Trophoblast cell (in vitro differentiated cells and primary cell): Measurements from ENCODE around the gene CABCOCO1.

Source experiments
- DNase-seq, 2 donors: peaks; one replicate each; pipeline ENCODE4 v3.0.0-alpha.2; 2016
- H2AFZ ChIP-seq: 2 replicates; pipeline ENCODE4 v1.6.1; 2013; ENCODE audit warnings: low read length, moderate library complexity, mild to moderate bottlenecking; ENCODE audit not compliant: insufficient read depth, poor library complexity
- H2AK5ac ChIP-seq: 2 replicates; pipeline ENCODE4 v1.6.1; 2013; ENCODE audit warnings: mild to moderate bottlenecking, low read length
- H2BK120ac ChIP-seq: 2 replicates; pipeline ENCODE4 v1.6.1; 2013; ENCODE audit warnings: low read length, mild to moderate bottlenecking, moderate library complexity; ENCODE audit not compliant: insufficient read depth, poor library complexity
- H2BK12ac ChIP-seq: 2 replicates; pipeline ENCODE4 v1.6.1; 2013; ENCODE audit warnings: mild to moderate bottlenecking, low read length, moderate library complexity
- H2BK5ac ChIP-seq: 2 replicates; pipeline ENCODE4 v1.6.1; 2013; ENCODE audit warnings: low read length, low read depth, moderate library complexity, mild to moderate bottlenecking; ENCODE audit not compliant: poor library complexity
- H3K14ac ChIP-seq: 2 replicates; pipeline ENCODE4 v1.6.1; 2013; ENCODE audit warnings: mild to moderate bottlenecking, low read length
- H3K18ac ChIP-seq: 2 replicates; pipeline ENCODE4 v1.6.1; 2013; ENCODE audit warnings: mild to moderate bottlenecking, low read length
- H3K23ac ChIP-seq: 2 replicates; pipeline ENCODE4 v1.6.1; 2013; ENCODE audit warnings: low read length
- H3K27ac ChIP-seq: 2 replicates; pipeline ENCODE4 v1.5.1; 2013; ENCODE audit warnings: low read depth, mild to moderate bottlenecking, inconsistent platforms, low read length, moderate library complexity
- H3K27me3 ChIP-seq: 2 replicates; pipeline ENCODE4 v1.6.1; 2013; ENCODE audit warnings: inconsistent platforms, mild to moderate bottlenecking, low read length, moderate library complexity; ENCODE audit not compliant: insufficient read depth
- H3K36me3 ChIP-seq, 2 experiments: 1 replicate in 1 of 2; 2 replicates in 1 of 2; pipeline ENCODE4 v1.6.1; 2013; ENCODE audit warnings: low read length in 2 of 2, mild to moderate bottlenecking in 2 of 2, moderate library complexity in 1 of 2; ENCODE audit not compliant: insufficient read depth in 2 of 2, control insufficient read depth in 1 of 2
- H3K4ac ChIP-seq: 2 replicates; pipeline ENCODE4 v1.6.1; 2013; ENCODE audit warnings: low read depth, mild to moderate bottlenecking, low read length, moderate library complexity
- H3K4me1 ChIP-seq, 2 experiments: 1 replicate in 1 of 2; 2 replicates in 1 of 2; pipeline ENCODE4 v1.6.1; 2013; ENCODE audit warnings: low read length in 2 of 2, mild to moderate bottlenecking in 2 of 2, moderate library complexity in 1 of 2; ENCODE audit not compliant: insufficient read depth in 2 of 2, control insufficient read depth in 1 of 2
- H3K4me2 ChIP-seq: 2 replicates; pipeline ENCODE4 v1.6.1; 2013; ENCODE audit warnings: inconsistent platforms, mild to moderate bottlenecking, low read length, moderate library complexity
- H3K4me3 ChIP-seq: 2 replicates; pipeline ENCODE4 v1.5.1; 2013; ENCODE audit warnings: mild to moderate bottlenecking, low read depth, low read length, inconsistent platforms
- H3K79me1 ChIP-seq: one replicate; pipeline ENCODE4 v1.6.1; 2013; ENCODE audit warnings: low read length
- H3K79me2 ChIP-seq: 2 replicates; pipeline ENCODE4 v1.6.1; 2013; ENCODE audit warnings: low read length, mild to moderate bottlenecking; ENCODE audit not compliant: control insufficient read depth, insufficient read depth, poor library complexity
- H3K9ac ChIP-seq: 2 replicates; pipeline ENCODE4 v1.6.1; 2013; ENCODE audit warnings: mild to moderate bottlenecking, low read length
- H3K9me3 ChIP-seq: 2 replicates; pipeline ENCODE4 v1.6.1; 2013; ENCODE audit warnings: low read depth, mild to moderate bottlenecking, control low read depth, inconsistent platforms, low read length; ENCODE audit not compliant: insufficient read depth
- H4K12ac ChIP-seq: 2 replicates; pipeline ENCODE4 v1.6.1; 2013; ENCODE audit warnings: low read depth, mild to moderate bottlenecking, low read length, moderate library complexity
- H4K8ac ChIP-seq: 2 replicates; pipeline ENCODE4 v1.6.1; 2013; ENCODE audit warnings: low read depth, mild to moderate bottlenecking, low read length, moderate library complexity
- H4K91ac ChIP-seq: one replicate; pipeline ENCODE4 v1.6.1; 2013; ENCODE audit warnings: low read depth, mild to moderate bottlenecking, low read length, moderate library complexity
- WGBS: extraction: QIAGEN DNeasy Blood & Tissue Kit; methylation state at CpG from one replicate; pipeline ENCODE4 v1.1.7; 2013; ENCODE audit warnings: missing lambda C conversion rate; ENCODE audit not compliant: insufficient read length, insufficient coverage; ENCODE audit errors: extremely low coverage; 5-methylcytosine and 5-hydroxymethylcytosine counted together

CABCOCO1 gene

DNA sequence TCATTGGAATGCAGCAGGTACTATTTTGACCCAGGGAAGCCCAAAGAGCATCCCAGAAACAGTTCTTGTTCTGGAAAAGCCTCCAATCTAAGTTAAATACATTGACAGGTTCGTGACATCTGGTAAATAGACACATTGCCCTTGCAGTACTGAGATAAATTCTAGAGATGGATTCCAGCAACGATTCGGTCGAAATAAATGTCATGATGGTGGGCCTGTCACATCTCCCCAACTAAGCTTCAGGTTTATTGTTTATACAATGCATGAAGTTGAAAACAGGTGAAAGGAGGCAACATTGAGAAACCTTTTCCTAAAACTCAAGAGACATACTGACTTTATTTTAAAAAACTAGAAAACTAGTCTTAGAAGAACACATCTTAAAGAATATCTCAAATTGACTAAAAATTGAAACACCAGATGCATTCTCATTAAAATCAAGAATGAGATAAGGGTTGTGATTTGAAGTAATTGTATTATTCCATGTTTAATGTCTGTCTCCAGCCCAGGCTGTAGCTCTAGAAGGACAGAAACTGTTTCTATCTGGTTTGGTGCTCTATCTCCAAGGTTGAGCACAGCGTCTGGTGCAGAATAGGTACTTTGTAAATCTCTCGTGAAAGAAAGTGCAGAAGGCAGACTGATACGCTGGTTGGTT is 114.0 kb downstream of the CABCOCO1 start:
- no peak overlapping the region for H4K12ac ChIP-seq
- H3K9me3 ChIP-seq, result no peaks in the 10 kb centered on the region
- H3K9ac ChIP-seq, result no peak overlapping the region
- DNase-seq, result no peak
- no peak overlapping the region for H2AK5ac ChIP-seq
- H3K4me3 ChIP-seq, result no peak overlapping the region
- no peak overlapping the region for H4K8ac ChIP-seq
- no peaks in the 10 kb centered on the region for H3K4me1 ChIP-seq
- H2AFZ ChIP-seq, result no peak overlapping the region
- H3K23ac ChIP-seq, result no peak overlapping the region
- H2BK5ac ChIP-seq, result no peak overlapping the region
- no peak overlapping the region for H3K14ac ChIP-seq
- H3K4me2 ChIP-seq, result no peak overlapping the region
- no peaks in the 10 kb centered on the region for H3K79me2 ChIP-seq
- H3K36me3 ChIP-seq, result no peaks in the 10 kb centered on the region
- no peaks in the 10 kb centered on the region for H3K27me3 ChIP-seq
- WGBS, result no CpG with 5 or more reads among the region's 7 CpGs
- H2BK120ac ChIP-seq, result no peak overlapping the region
- no peaks in the 10 kb centered on the region for H3K79me1 ChIP-seq
- no peak overlapping the region for H3K4ac ChIP-seq
- no peak overlapping the region for H3K27ac ChIP-seq
- no peak overlapping the region for H2BK12ac ChIP-seq
- no peak overlapping the region for H3K18ac ChIP-seq
- no peak overlapping the region for H4K91ac ChIP-seq

DNA sequence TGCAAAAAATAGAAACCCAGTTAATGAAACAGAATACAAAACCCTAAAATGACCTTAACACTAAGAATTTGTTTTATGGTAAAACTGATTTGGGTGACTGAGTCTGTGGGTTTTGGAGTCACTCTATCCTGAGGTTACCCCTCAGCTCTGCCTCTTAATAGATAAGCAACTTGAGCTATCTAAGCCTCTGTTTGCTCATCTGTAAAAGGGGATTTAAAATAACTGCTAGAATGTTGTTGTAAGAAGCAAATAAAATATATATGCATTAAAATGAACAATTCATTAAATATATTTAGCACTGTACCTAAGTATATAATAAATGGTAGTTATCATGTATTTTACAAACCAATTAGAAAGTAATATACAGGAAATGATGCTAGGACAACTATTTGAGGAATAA is 115.4 kb downstream of the CABCOCO1 start:
- H3K9me3 ChIP-seq, result no peaks in the 10 kb centered on the region
- no peak overlapping the region for H3K4me3 ChIP-seq
- no peak overlapping the region for H2BK5ac ChIP-seq
- H4K8ac ChIP-seq, result no peak overlapping the region
- no peak overlapping the region for H2BK120ac ChIP-seq
- no peak overlapping the region for H4K91ac ChIP-seq
- no peak overlapping the region for H3K14ac ChIP-seq
- no peak for DNase-seq
- H3K27me3 ChIP-seq, result no peaks in the 10 kb centered on the region
- H3K4me1 ChIP-seq, result no peaks in the 10 kb centered on the region
- no peak overlapping the region for H3K18ac ChIP-seq
- no peaks in the 10 kb centered on the region for H3K79me1 ChIP-seq
- no peak overlapping the region for H2AK5ac ChIP-seq
- no peak overlapping the region for H3K4me2 ChIP-seq
- H4K12ac ChIP-seq, result no peak overlapping the region
- H2BK12ac ChIP-seq, result no peak overlapping the region
- H3K36me3 ChIP-seq, result no peaks in the 10 kb centered on the region
- no peak overlapping the region for H3K27ac ChIP-seq
- H2AFZ ChIP-seq, result no peak overlapping the region
- no peak overlapping the region for H3K4ac ChIP-seq
- H3K9ac ChIP-seq, result no peak overlapping the region
- H3K79me2 ChIP-seq, result no peaks in the 10 kb centered on the region
- H3K23ac ChIP-seq, result no peak overlapping the region

DNA sequence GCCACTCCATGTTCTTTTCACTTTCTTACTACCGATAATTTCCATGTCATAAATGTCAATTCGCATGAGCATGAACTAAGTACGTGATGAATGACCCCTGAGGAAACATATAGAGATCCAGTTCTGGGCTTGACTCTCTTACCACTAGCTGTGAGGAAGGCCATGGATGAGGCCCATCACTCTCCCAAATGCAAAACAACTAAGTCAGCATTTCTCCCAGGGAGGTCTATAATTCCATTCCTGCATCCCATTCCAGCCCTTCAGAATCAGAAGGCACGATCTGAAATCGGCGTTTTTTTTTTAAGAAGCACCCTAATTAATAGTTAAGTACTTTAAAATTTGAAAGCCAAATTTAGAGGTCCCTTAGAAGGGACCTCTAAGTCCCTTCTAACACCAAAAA is 116.5 kb downstream of the CABCOCO1 start:
- H3K9ac ChIP-seq, result no peak overlapping the region

DNA sequence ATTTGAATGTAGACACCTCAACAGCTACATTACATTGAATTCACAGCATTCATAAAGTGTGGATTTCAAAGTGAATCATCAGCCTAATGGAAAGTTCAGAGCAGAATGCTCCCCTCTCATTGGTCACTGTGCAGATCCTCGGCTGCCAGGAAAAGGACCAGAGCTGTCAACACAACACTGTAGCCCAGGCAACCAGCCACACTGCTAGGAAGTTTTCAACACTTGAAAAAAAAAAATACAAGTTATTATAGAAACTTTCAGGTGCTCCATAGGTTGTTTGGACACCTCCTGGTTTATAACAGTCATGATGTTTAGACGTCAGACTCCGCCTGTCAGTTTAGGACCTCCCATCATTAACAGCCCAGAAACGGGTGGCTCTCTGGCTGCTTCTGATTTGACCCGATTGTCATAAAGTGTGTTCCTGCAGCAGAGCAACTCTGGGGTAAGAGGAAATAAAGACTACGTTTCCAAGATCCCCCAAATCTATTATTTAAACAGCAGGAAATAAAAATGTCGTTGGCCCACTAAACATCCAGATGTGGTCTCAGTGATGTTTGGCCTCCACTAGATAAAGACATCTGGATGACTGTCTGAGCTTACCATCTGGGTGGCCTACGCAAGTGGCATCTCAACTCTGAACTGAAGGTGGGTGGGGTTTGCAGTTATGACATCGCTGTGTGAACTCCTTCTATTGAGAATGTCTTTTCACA is 117.4 kb downstream of the CABCOCO1 start:
- no CpG with 5 or more reads among the region's 9 CpGs for WGBS

More for the DNA sequence above, 116.5 kb downstream of the CABCOCO1 start:
- H2AK5ac ChIP-seq, result no peak overlapping the region
- WGBS, result no CpG with 5 or more reads among the region's 6 CpGs
- H3K4ac ChIP-seq, result no peak overlapping the region
- no peaks in the 10 kb centered on the region for H3K27me3 ChIP-seq
- H2BK12ac ChIP-seq, result no peak overlapping the region
- no peak overlapping the region for H3K18ac ChIP-seq
- H3K9me3 ChIP-seq, result no peaks in the 10 kb centered on the region
- no peak overlapping the region for H2BK120ac ChIP-seq
- H3K4me3 ChIP-seq, result no peak overlapping the region
- H4K91ac ChIP-seq, result no peak overlapping the region
- H3K23ac ChIP-seq, result no peak overlapping the region
- H2AFZ ChIP-seq, result no peak overlapping the region
- DNase-seq, result no peak
- no peaks in the 10 kb centered on the region for H3K79me2 ChIP-seq
- no peak overlapping the region for H3K27ac ChIP-seq
- H3K4me2 ChIP-seq, result no peak overlapping the region
- no peaks in the 10 kb centered on the region for H3K4me1 ChIP-seq
- H4K12ac ChIP-seq, result no peak overlapping the region
- H2BK5ac ChIP-seq, result no peak overlapping the region
- no peaks in the 10 kb centered on the region for H3K36me3 ChIP-seq
- no peaks in the 10 kb centered on the region for H3K79me1 ChIP-seq
- no peak overlapping the region for H3K14ac ChIP-seq
- H4K8ac ChIP-seq, result no peak overlapping the region

More for the DNA sequence above, 117.4 kb downstream of the CABCOCO1 start:
- Histone ChIP-seq H2BK5ac (no peak overlapping the region), H3K79me2 (no peaks in the 10 kb centered on the region), H3K4ac (no peak overlapping the region), H3K18ac (no peak overlapping the region), H3K4me1 (peaks cover 0 to 3% of the 10 kb centered on the region in 2 experiments), H3K4me2 (no peak overlapping the region), H2BK120ac (no peak overlapping the region), H3K23ac (no peak overlapping the region), H3K79me1 (no peaks in the 10 kb centered on the region), H2AK5ac (no peak overlapping the region), H2BK12ac (no peak overlapping the region), H3K27ac (no peak overlapping the region), H3K14ac (no peak overlapping the region), H4K8ac (no peak overlapping the region), H3K27me3 (no peaks in the 10 kb centered on the region), H3K9me3 (no peaks in the 10 kb centered on the region), H3K4me3 (no peak overlapping the region), H4K12ac (no peak overlapping the region), H3K36me3 (no peaks in the 10 kb centered on the region), H4K91ac (no peak overlapping the region), H2AFZ (no peak overlapping the region), H3K9ac (no peak overlapping the region)
- DNase-seq, result peak in 1 of 2 donors; percentile 38
